ENCODE results near the gene PPM1H. TPM values are rescaled to one million over a fixed set of nuclear protein-coding genes. Genes with fewer than 3 reads are reported as not detected.

Gene PPM1H
- total and polyA plus RNA-seq, 2 of the 8 experiments (the other 6 are each of a cell fraction or from before 2014, with no cell fraction given), result 16.4 to 36.1 TPM

DNA sequence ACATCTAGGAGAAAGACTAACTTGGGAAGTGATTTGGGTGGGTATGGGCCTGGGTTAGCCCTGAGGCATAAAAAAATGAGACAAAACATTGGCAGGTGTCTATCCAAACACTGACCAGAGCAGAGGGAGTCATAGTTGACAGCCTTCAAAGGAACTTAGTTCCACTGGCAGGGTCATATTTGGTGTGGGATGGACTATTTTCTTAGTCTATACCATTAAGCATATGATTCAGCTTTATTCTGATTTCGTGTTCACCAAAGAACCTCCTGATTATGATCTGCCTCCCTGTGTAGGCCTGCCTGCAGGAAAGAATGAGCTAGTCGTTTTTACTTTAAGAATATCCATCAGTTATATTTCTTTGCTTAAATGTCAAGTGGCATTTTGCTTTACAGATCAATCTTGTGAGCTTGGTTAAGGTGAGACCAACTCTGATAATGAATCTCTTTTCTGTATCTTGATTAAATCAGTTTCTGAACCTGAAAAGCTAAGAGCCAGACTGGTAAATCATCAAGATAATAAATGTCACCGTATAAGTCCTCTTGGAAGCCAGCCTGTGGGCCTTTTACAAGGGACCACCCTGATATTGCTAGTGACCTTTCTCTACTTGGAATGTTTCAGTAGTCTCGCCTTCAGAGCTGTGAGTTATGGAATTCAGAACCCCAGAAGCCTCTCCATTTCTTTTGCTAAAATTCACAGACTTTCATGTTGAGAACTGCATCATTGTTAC lies 285.4 kb downstream of the PPM1H start:
- CTCF ChIA-PET (ENCODE audit: partially characterized antibody), result interaction anchor here (0.6 to 2.0 kb wide), 6 partner anchors 12 to 214 kb away, joined by 3 to 7 read pairs (median 3); no protein-coding TSS in a partner anchor
- Histone ChIP-seq H4K91ac (replicated peaks; ENCODE audit: insufficient read length, low read length) (no peak overlapping the region), H3K4me3 (ENCODE audit: extremely low read depth in 1 of 4, insufficient read depth in 2 of 4, low read depth in 3 of 4, low read length in 4 of 4) (no peak overlapping the region), H2BK12ac (ENCODE audit: low read depth, low read length) (no peak overlapping the region), H3K23ac (ENCODE audit: insufficient read length) (no peak overlapping the region), H3K14ac (ENCODE audit: insufficient read length) (no peak overlapping the region), H2AK5ac (ENCODE audit: low read depth, low read length) (no peak overlapping the region), H3K23me2 (ENCODE audit: low read depth, low read length) (no peaks in the 10 kb centered on the region), H2BK120ac (replicated peaks; ENCODE audit: low read depth, low read length) (no peak overlapping the region), H3K9ac (replicated peaks in 1 of 4; ENCODE audit: extremely low read depth in 1 of 4, low read depth in 3 of 4, low read length in 3 of 4) (no peak overlapping the region), H4K8ac (ENCODE audit: extremely low read depth, insufficient read depth, low read length) (no peak overlapping the region), H3K79me2 (ENCODE audit: control insufficient read depth in 1 of 2, insufficient read depth in 2 of 2, low read length in 2 of 2) (no peaks in the 10 kb centered on the region), H4K5ac (ENCODE audit: insufficient read length, low read depth, low read length) (no peak overlapping the region), H3K79me1 (ENCODE audit: low read depth, low read length) (no peaks in the 10 kb centered on the region), H3K56ac (replicated peaks; ENCODE audit: insufficient read length, low read depth, low read length) (no peak overlapping the region), H2BK5ac (ENCODE audit: low read depth, low read length) (no peak overlapping the region), H2BK20ac (ENCODE audit: low read length) (no peak overlapping the region), H3K36me3 (ENCODE audit: control insufficient read depth in 2 of 4, insufficient read depth in 4 of 4, low read length in 3 of 4) (no peaks in the 10 kb centered on the region), H3K9me3 (ENCODE audit: insufficient read depth in 2 of 2, low read depth in 1 of 2, low read length in 1 of 2) (no peaks in the 10 kb centered on the region), H3K4me2 (ENCODE audit: insufficient read depth in 1 of 2, low read depth in 2 of 2, low read length in 2 of 2) (no peak overlapping the region), H3K27ac (ENCODE audit: low read depth, low read length) (no peak overlapping the region), H3K4me1 (replicated peaks in 1 of 4; ENCODE audit: control insufficient read depth in 3 of 4, insufficient read depth in 4 of 4, low read length in 3 of 4) (peaks cover 5 to 17% (median 14%) of the 10 kb centered on the region in 4 experiments), H3K18ac (ENCODE audit: extremely low read depth, low read length) (no peak overlapping the region), H3K4ac (replicated peaks; ENCODE audit: insufficient read length, low read depth, low read length) (no peak overlapping the region), H2AFZ (ENCODE audit: low read length) (no peak overlapping the region), H2BK15ac (ENCODE audit: low read length) (no peak overlapping the region), H3K27me3 (replicated peaks in 1 of 4; ENCODE audit: control insufficient read depth in 3 of 4, extremely low read depth in 1 of 4, insufficient read depth in 3 of 4, low read length in 3 of 4) (peaks cover 2 to 12% (median 5%) of the 10 kb centered on the region in 4 experiments), H4K20me1 (replicated peaks in 1 of 2; ENCODE audit: control insufficient read depth in 1 of 2, insufficient read depth in 2 of 2, low read length in 2 of 2) (no peaks in the 10 kb centered on the region)
- no peak for DNase-seq (ENCODE audit: low read depth in 1 of 2, low spot score in 2 of 2)
- 81% methylated on average over 4 of the region's 4 CpGs; no CpG with 5 or more reads in 1 of the 2 experiments for WGBS, 2 experiments (ENCODE audit: extremely low coverage in 1 of 2, insufficient coverage in 1 of 2, insufficient read length in 1 of 2, insufficient replicate concordance in 2 of 2, low coverage in 1 of 2, low lambda C conversion rate in 2 of 2, missing lambda C conversion rate in 1 of 2)
- POLR2A ChIA-PET (ENCODE audit: partially characterized antibody), result interaction anchor here (1.3 to 1.4 kb wide), 2 partner anchors 8 to 9 kb away, joined by 3 to 4 read pairs; no protein-coding TSS in a partner anchor
- no peak for FAIRE-seq
- TF ChIP-seq, protein P1, sequence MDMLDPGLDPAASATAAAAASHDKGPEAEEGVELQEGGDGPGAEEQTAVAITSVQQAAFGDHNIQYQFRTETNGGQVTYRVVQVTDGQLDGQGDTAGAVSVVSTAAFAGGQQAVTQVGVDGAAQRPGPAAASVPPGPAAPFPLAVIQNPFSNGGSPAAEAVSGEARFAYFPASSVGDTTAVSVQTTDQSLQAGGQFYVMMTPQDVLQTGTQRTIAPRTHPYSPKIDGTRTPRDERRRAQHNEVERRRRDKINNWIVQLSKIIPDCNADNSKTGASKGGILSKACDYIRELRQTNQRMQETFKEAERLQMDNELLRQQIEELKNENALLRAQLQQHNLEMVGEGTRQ (IDR thresholded peaks at IDR 0.05; ENCODE audit: low read length), result no peak
- TF ChIP-seq EP300 (IDR thresholded peaks at IDR 0.05; ENCODE audit: borderline replicate concordance in 1 of 2, low read depth in 2 of 2, low read length in 2 of 2), result no peak
- TF ChIP-seq BRCA1 (IDR thresholded peaks at IDR 0.05; ENCODE audit: low read depth, low read length), result no peak
- TF ChIP-seq RAD21 (IDR thresholded peaks at IDR 0.05 in 1 of 2, conservative IDR thresholded peaks at IDR 0.05 in 1 of 2; ENCODE audit: low read depth in 2 of 2, low read length in 2 of 2), result no peak
- TF ChIP-seq SP1 (IDR thresholded peaks at IDR 0.05; ENCODE audit: low read depth, low read length), result no peak
- TF ChIP-seq RXRA (IDR thresholded peaks at IDR 0.05; ENCODE audit: insufficient read depth, low read depth, low read length), result no peak
